ENCODE results near the gene LTBP1. TPM values are rescaled to one million over a fixed set of nuclear protein-coding genes. Genes with fewer than 3 reads are reported as not detected.

LTBP1 gene
- total and polyA plus RNA-seq, 2 experiments from 2014 or later: 35.6 to 68.9 TPM

- no peak overlapping the region for H2AFZ ChIP-seq
- TF ChIP-seq CTCF (IDR thresholded peaks at IDR 0.05; ENCODE audit: poor library complexity) (no peak), EZH2phosphoT487 (IDR thresholded peaks at IDR 0.05; ENCODE audit: low read depth, severe bottlenecking, unreplicated experiment) (no peak), EZH2 (IDR thresholded peaks at IDR 0.05; ENCODE audit: borderline replicate concordance) (no peak)
- no peak for DNase-seq (ENCODE audit: low spot score)
- no peak overlapping the region for H3K27ac ChIP-seq
- no peak overlapping the region for H3K4me2 ChIP-seq
- H3K4me1 ChIP-seq (ENCODE audit: insufficient read depth): peaks cover 5% of the 10 kb centered on the region
- H3K79me2 ChIP-seq: peaks cover 33% of the 10 kb centered on the region
- H3K27me3 ChIP-seq: no peaks in the 10 kb centered on the region
- H3K36me3 ChIP-seq (replicated peaks; ENCODE audit: insufficient read depth, low read depth): no peaks in the 10 kb centered on the region
- no peak overlapping the region for H3K4me3 ChIP-seq
- H4K20me1 ChIP-seq (ENCODE audit: insufficient read depth, poor library complexity, severe bottlenecking): no peaks in the 10 kb centered on the region
- WGBS (ENCODE audit: low lambda C conversion rate, missing lambda C conversion rate): 90% methylated on average over 10 of the region's 10 CpGs
- H3K9me2 ChIP-seq (replicated peaks; ENCODE audit: insufficient read depth): no peaks in the 10 kb centered on the region
- no peaks in the 10 kb centered on the region for H3K9me3 ChIP-seq (ENCODE audit: low read depth)
These were observed 6.2 kb downstream of the LTBP1 start for GRCh38 chr2:32952761-32953476.

- no peak for DNase-seq (ENCODE audit: low spot score)
- WGBS (ENCODE audit: low lambda C conversion rate, missing lambda C conversion rate): 85% methylated on average over 5 of the region's 5 CpGs
- H3K4me2 ChIP-seq: no peak overlapping the region
- TF ChIP-seq CTCF (IDR thresholded peaks at IDR 0.05; ENCODE audit: poor library complexity): no peak
- TF ChIP-seq EZH2 (IDR thresholded peaks at IDR 0.05; ENCODE audit: borderline replicate concordance): no peak
- no peak for TF ChIP-seq EZH2phosphoT487 (IDR thresholded peaks at IDR 0.05; ENCODE audit: low read depth, severe bottlenecking, unreplicated experiment)
- H4K20me1 ChIP-seq (ENCODE audit: insufficient read depth, poor library complexity, severe bottlenecking): no peaks in the 10 kb centered on the region
- no peaks in the 10 kb centered on the region for H3K27me3 ChIP-seq
- no peaks in the 10 kb centered on the region for H3K4me1 ChIP-seq (ENCODE audit: insufficient read depth)
- no peak overlapping the region for H3K27ac ChIP-seq
- H3K4me3 ChIP-seq: no peak overlapping the region
- no peak overlapping the region for H2AFZ ChIP-seq
- no peaks in the 10 kb centered on the region for H3K9me2 ChIP-seq (replicated peaks; ENCODE audit: insufficient read depth)
- no peaks in the 10 kb centered on the region for H3K9me3 ChIP-seq (ENCODE audit: low read depth)
- peaks cover 22% of the 10 kb centered on the region for H3K79me2 ChIP-seq
- no peaks in the 10 kb centered on the region for H3K36me3 ChIP-seq (replicated peaks; ENCODE audit: insufficient read depth, low read depth)
These were observed 7.5 kb downstream of the LTBP1 start for GRCh38 chr2:32954206-32954605.

GRCh38 chr2:32958821-32959220 is 12.1 kb downstream of the LTBP1 start:
- Histone ChIP-seq H3K4me3 (no peak overlapping the region), H3K9me3 (ENCODE audit: low read depth) (no peaks in the 10 kb centered on the region), H2AFZ (no peak overlapping the region), H3K79me2 (no peaks in the 10 kb centered on the region), H3K36me3 (replicated peaks; ENCODE audit: insufficient read depth, low read depth) (no peaks in the 10 kb centered on the region), H3K27me3 (no peaks in the 10 kb centered on the region), H3K4me1 (ENCODE audit: insufficient read depth) (no peaks in the 10 kb centered on the region), H4K20me1 (ENCODE audit: insufficient read depth, poor library complexity, severe bottlenecking) (no peaks in the 10 kb centered on the region), H3K27ac (peak overlapping the region; percentile 9), H3K9me2 (replicated peaks; ENCODE audit: insufficient read depth) (no peaks in the 10 kb centered on the region), H3K4me2 (no peak overlapping the region)
- DNase-seq (ENCODE audit: low spot score): no peak
- no peak for TF ChIP-seq EZH2 (IDR thresholded peaks at IDR 0.05; ENCODE audit: borderline replicate concordance)
- TF ChIP-seq CTCF (IDR thresholded peaks at IDR 0.05; ENCODE audit: poor library complexity): no peak
- TF ChIP-seq EZH2phosphoT487 (IDR thresholded peaks at IDR 0.05; ENCODE audit: low read depth, severe bottlenecking, unreplicated experiment): no peak

Measured in hepatocyte (in vitro differentiated cells).